ENCODE measurements around the gene NCDN.

GRCh38 chr1:35590476-35591040 is 33.0 kb downstream of the NCDN start:
- TF ChIP-seq CTCF (IDR thresholded peaks at IDR 0.05; ENCODE audit: borderline replicate concordance, extremely low read depth, low read length, poor library complexity, severe bottlenecking) = no peak
- no peak for TF ChIP-seq EZH2 (IDR thresholded peaks at IDR 0.05; ENCODE audit: borderline replicate concordance, low read depth, low read length, severe bottlenecking)
